OCI-LY7 (cell line): Measurements from ENCODE around the gene CD80. TPM values are rescaled to one million over a fixed set of nuclear protein-coding genes. Genes with fewer than 3 reads are reported as not detected.

Experiments
- BruUV-seq: library from RNA; stranded (reverse); fragments of 400-500 nt; replicated peaks from 2 replicates; lab custom pipeline; 2021; lab: Mats Ljungman, UMichigan
- CTCF ChIA-PET: fragments of 300-600 bp; sonication (Branson Sonifier 250); formaldehyde crosslinking; loops from one replicate; lab custom pipeline; 2022; ENCODE audit warnings: antibody characterized with exemption; ENCODE audit not compliant: unreplicated experiment; lab: Charles Lee
- POLR2A ChIA-PET: fragments of 300-600 bp; sonication (Branson Sonifier 250); formaldehyde crosslinking; loops from one replicate; lab custom pipeline; 2022; ENCODE audit warnings: antibody characterized with exemption; lab: Charles Lee
- DNase-seq: peaks from one replicate; pipeline ENCODE4 v3.0.0-alpha.2; 2015; ENCODE audit warnings: low spot score
- H2AFZ ChIP-seq: fragments of 200-600 bp; sonication (generic), shearing (Covaris generic); 2 replicates; pipeline ENCODE4 v1.6.1; 2014; ENCODE audit warnings: mild to moderate bottlenecking, antibody characterized with exemption, low read length, moderate library complexity
- H3K27ac ChIP-seq: fragments of 200-600 bp; sonication (generic); 2 replicates; pipeline ENCODE4 v1.5.1; 2014; ENCODE audit warnings: mixed run types, low read depth, mild to moderate bottlenecking, moderate library complexity, low read length, inconsistent platforms; ENCODE audit not compliant: poor library complexity, severe bottlenecking
- H3K36me3 ChIP-seq: fragments of 200-600 bp; sonication (generic); 2 replicates; pipeline ENCODE4 v1.6.1; 2014; ENCODE audit warnings: mild to moderate bottlenecking, antibody characterized with exemption, low read length, moderate library complexity, mixed read lengths; ENCODE audit not compliant: insufficient read depth
- H3K4me1 ChIP-seq: fragments of 200-600 bp; sonication (generic); 2 replicates; pipeline ENCODE4 v1.5.1; 2014; ENCODE audit warnings: mild to moderate bottlenecking, low read length; ENCODE audit not compliant: insufficient read depth, poor library complexity, severe bottlenecking
- H3K4me2 ChIP-seq: fragments of 200-600 bp; sonication (generic); 2 replicates; pipeline ENCODE4 v1.6.1; 2014; ENCODE audit warnings: mild to moderate bottlenecking, low read length
- H3K4me3 ChIP-seq: fragments of 200-600 bp; sonication (generic); 2 replicates; pipeline ENCODE4 v1.5.1; 2014; ENCODE audit warnings: mild to moderate bottlenecking, low read depth, low read length; ENCODE audit not compliant: poor library complexity, severe bottlenecking
- H3K79me2 ChIP-seq: fragments of 200-600 bp; sonication (generic); 2 replicates; pipeline ENCODE4 v1.6.1; 2016; ENCODE audit warnings: low read depth, mild to moderate bottlenecking, low read length, moderate library complexity, mixed read lengths; ENCODE audit not compliant: insufficient read depth
- H3K9me2 ChIP-seq: fragments of 200-600 bp; sonication (generic); 2 replicates; pipeline ENCODE4 v1.6.1; 2016; ENCODE audit warnings: mild to moderate bottlenecking, low read length, mixed read lengths; ENCODE audit not compliant: insufficient read depth
- H3K9me3 ChIP-seq: fragments of 200-600 bp; sonication (generic); 2 replicates; pipeline ENCODE4 v1.6.1; 2014; ENCODE audit warnings: mild to moderate bottlenecking, mixed run types, low read length, mixed read lengths
- H4K20me1 ChIP-seq: fragments of 200-600 bp; sonication (generic); 2 replicates; pipeline ENCODE4 v1.6.1; 2014; ENCODE audit warnings: mild to moderate bottlenecking, antibody characterized with exemption, low read length, moderate library complexity, mixed read lengths; ENCODE audit not compliant: insufficient read depth
- CTCF ChIP-seq: fragments of 200-600 bp; sonication (generic); conservative IDR thresholded peaks from 2 replicates; pipeline ENCODE4 v1.5.1; 2014; ENCODE audit warnings: mild to moderate bottlenecking, antibody characterized with exemption, low read length, moderate library complexity, mixed read lengths
- EZH2phosphoT487 ChIP-seq: fragments of 200-600 bp; sonication (generic); IDR thresholded peaks from 2 replicates; pipeline ENCODE4 v1.6.1; 2018; ENCODE audit warnings: low read depth, borderline replicate concordance, mild to moderate bottlenecking, mixed run types, antibody characterized with exemption, low read length, moderate library complexity, mixed read lengths
- intact Hi-C: fragments of 100-400 bp; cut with micrococcal nuclease; formaldehyde crosslinking; loops from one replicate; pipeline ENCODE4 v1.10.0; 2022; ENCODE audit not compliant: unreplicated experiment
- total RNA-seq, 2 experiments: library from RNA; depleted of rRNA in 1 of 2; stranded (reverse); fragments of >200 nt in 1 of 2; shearing (Covaris generic) in 1 of 2; gene quantifications; 2 replicates each; pipeline ENCODE4 v1.2.3, GENCODE V29; 2014 to 2022

The CD80 gene
- total RNA-seq, 2 experiments from 2014 or later: not detected

DNA sequence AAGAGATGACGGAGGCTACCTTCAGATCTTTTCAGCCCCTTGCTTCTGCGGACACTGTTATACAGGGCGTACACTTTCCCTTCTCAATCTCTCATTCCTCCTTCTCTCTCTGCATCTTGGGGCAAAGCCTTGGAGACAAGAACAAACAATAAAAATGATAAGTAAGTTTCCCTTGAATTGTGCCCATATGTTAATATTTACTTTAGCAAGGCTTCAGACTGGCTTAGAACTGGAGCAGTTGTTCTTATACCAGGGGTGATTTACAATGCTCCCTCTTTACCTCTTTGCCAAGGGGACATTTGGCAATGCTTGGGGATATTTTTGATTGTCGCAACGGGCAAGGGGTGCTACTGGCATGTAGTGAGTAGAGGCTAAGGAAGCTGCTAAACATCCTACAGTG is 31.7 kb downstream of the CD80 start:
- H3K79me2 ChIP-seq: no peaks in the 10 kb centered on the region
- intact Hi-C loops: no loop called here
- H3K9me2 ChIP-seq: no peaks in the 10 kb centered on the region
- no peak for DNase-seq
- no TSS peak for BruUV-seq
- no peak overlapping the region for H3K4me2 ChIP-seq
- H3K9me3 ChIP-seq: no peaks in the 10 kb centered on the region
- POLR2A ChIA-PET: no interaction called here
- no peaks in the 10 kb centered on the region for H4K20me1 ChIP-seq
- CTCF ChIA-PET: no interaction called here
- TF ChIP-seq CTCF (no peak), EZH2phosphoT487 (no peak)
- no peak overlapping the region for H2AFZ ChIP-seq
- H3K36me3 ChIP-seq: peaks cover 29% of the 10 kb centered on the region
- no peaks in the 10 kb centered on the region for H3K4me1 ChIP-seq
- no peak overlapping the region for H3K27ac ChIP-seq
- no peak overlapping the region for H3K4me3 ChIP-seq

DNA sequence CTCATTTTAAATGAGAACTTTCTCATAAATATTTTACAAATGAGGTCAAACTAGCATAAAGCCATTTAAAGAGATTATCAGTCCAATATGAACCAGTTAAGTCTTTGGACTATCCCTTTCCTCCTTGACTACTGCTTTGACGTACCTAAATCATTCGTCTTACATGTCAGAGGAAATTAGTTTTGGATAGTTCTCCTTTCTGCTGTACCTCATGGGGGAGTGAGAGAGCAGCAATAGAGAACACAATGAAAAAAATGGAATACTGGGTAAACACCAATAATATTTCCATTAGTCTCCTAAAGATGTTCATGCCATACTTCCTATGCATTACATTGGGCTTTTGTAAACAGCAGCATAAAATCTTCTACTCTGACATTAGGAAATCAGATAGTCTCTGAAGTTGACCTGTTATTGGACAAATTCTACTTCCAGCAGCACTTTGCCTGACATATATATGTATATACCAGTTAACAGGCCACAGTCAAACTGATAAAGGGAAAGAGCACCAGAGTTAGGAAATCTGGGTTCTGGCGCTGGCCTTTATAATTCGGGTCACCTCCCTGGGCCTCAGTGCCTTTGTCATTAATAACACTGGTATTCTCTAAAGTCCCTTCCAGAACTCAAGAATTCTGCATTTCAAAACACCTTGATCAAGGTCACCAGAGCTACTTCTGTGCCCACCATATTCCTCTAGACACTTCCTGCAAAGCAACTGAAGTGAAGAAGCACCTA is 34.3 kb downstream of the CD80 start:
- Histone ChIP-seq H3K9me2 (no peaks in the 10 kb centered on the region), H4K20me1 (no peaks in the 10 kb centered on the region), H3K79me2 (no peaks in the 10 kb centered on the region), H3K4me2 (no peak overlapping the region), H3K4me1 (no peaks in the 10 kb centered on the region), H3K9me3 (no peaks in the 10 kb centered on the region; the same call in 1 of the 2 replicates), H2AFZ (no peak overlapping the region), H3K27ac (no peak overlapping the region), H3K4me3 (no peak overlapping the region), H3K36me3 (peaks cover 55% of the 10 kb centered on the region)
- ChIA-PET CTCF (no interaction called here), POLR2A (interaction anchor here (0.6 to 1.4 kb wide), 2 partner anchors 62 to 1571 kb away, joined by 3 to 4 read pairs; partner anchors contain the start of gene TMEM39A)
- intact Hi-C loops: no loop called here
- no peak for DNase-seq
- BruUV-seq: no TSS peak
- no peak for TF ChIP-seq EZH2phosphoT487
- no peak; the same call in 1 of the 2 replicates for TF ChIP-seq CTCF

- H4K20me1 ChIP-seq: no peaks in the 10 kb centered on the region
- intact Hi-C loops: no loop called here
- peaks cover 100% of the 10 kb centered on the region for H3K36me3 ChIP-seq
- TF ChIP-seq EZH2phosphoT487 (no peak), CTCF (0 out of 2 replicates have a peak, but pooled peaks have one; percentile 21)
- ChIA-PET POLR2A (interaction anchor here (0.7 kb wide), 1 partner anchor 225 kb away, joined by 3 read pairs; no protein-coding TSS in a partner anchor), CTCF (no interaction called here)
- no peak overlapping the region for H2AFZ ChIP-seq
- no TSS peak for BruUV-seq
- no peak overlapping the region for H3K27ac ChIP-seq
- no peaks in the 10 kb centered on the region for H3K79me2 ChIP-seq
- no peaks in the 10 kb centered on the region for H3K4me1 ChIP-seq
- no peaks in the 10 kb centered on the region; the same call in 1 of the 2 replicates for H3K9me3 ChIP-seq
- H3K4me3 ChIP-seq: no peak overlapping the region
- no peak overlapping the region for H3K4me2 ChIP-seq
- no peak for DNase-seq
- no peaks in the 10 kb centered on the region for H3K9me2 ChIP-seq
These were observed 41.4 kb downstream of the CD80 start for GRCh38 chr3:119518026-119518425.
